A549 (cell line): Measurements from ENCODE around the gene PEF1. TPM values are rescaled to one million over a fixed set of nuclear protein-coding genes. Genes with fewer than 3 reads are reported as not detected.
A peak's percentile ranks its signal among the peaks of the same experiment; 100 is the strongest.

Experiments
- ATAC-seq, 2 experiments: fragments of 200-7000 bp in 1 of 2; fragments of >200 bp in 1 of 2; cut with Nextera tagmentation in 1 of 2; cut with Tn5 transposase in 1 of 2; 3 replicates each; pipeline versions ENCODE4 v1.8.0 to v1.9.1; 2018 to 2020; ENCODE audit warnings: mild to moderate bottlenecking in 1 of 2, moderate library complexity in 1 of 2
- CTCF ChIA-PET: fragments of 300-600 bp; sonication (Branson Sonifier 250); formaldehyde crosslinking; extraction: SDS; loops from one replicate; lab custom pipeline; 2021; ENCODE audit warnings: antibody characterized with exemption, inconsistent platforms; lab: Yijun Ruan, JAX
- POLR2A ChIA-PET: fragments of 350-600 bp; formaldehyde crosslinking; extraction: SDS; loops from one replicate; lab custom pipeline; 2021; ENCODE audit warnings: antibody characterized with exemption, inconsistent platforms; lab: Yijun Ruan, JAX
- DNase-seq, 2 experiments: peaks; one replicate each; pipeline versions ENCODE4 v3.0.0 to v3.0.0-alpha.2; 2011 to 2016; ENCODE audit warnings: low read depth in 1 of 2, low spot score in 1 of 2
- FAIRE-seq: peaks from 2 replicates; lab custom pipeline; 2011; peaks lifted over from hg19 to GRCh38; lab: Jason Lieb, UNC
- H3K27ac ChIP-seq, 2 experiments: fragments of >200 bp; sonication (Bioruptor Twin); formaldehyde crosslinking; 3 replicates each; pipeline ENCODE4 v1.5.1; 2016 to 2017
- H3K4me1 ChIP-seq: fragments of >200 bp; sonication (Bioruptor Twin); formaldehyde crosslinking; 3 replicates; pipeline ENCODE4 v1.6.1; 2016
- H3K4me2 ChIP-seq: fragments of >200 bp; sonication (Bioruptor Twin); formaldehyde crosslinking; 3 replicates; pipeline ENCODE4 v1.6.1; 2016
- H3K4me3 ChIP-seq: fragments of >200 bp; sonication (Bioruptor Twin); formaldehyde crosslinking; 3 replicates; pipeline ENCODE4 v1.5.1; 2016
- H3K9me3 ChIP-seq: fragments of >200 bp; sonication (Bioruptor Twin); formaldehyde crosslinking; 3 replicates; pipeline ENCODE4 v1.6.1; 2016
- CBX8 ChIP-seq: fragments of 200-600 bp; sonication (generic); IDR thresholded peaks from 2 replicates; pipeline ENCODE4 v1.6.1; 2016
- CHD4 ChIP-seq: fragments of 200-600 bp; sonication (generic); IDR thresholded peaks from 2 replicates; pipeline ENCODE4 v1.6.1; 2016; ENCODE audit warnings: antibody characterized with exemption, mild to moderate bottlenecking, borderline replicate concordance
- EP300 ChIP-seq, 2 experiments: fragments of >200 bp; sonication (Bioruptor Twin); formaldehyde crosslinking; IDR thresholded peaks; 2 replicates in 1 of 2; 3 replicates in 1 of 2; pipeline ENCODE4 v1.6.1; 2016 to 2017
- ESRRA ChIP-seq: fragments of 150-350 bp; IDR thresholded peaks from 2 replicates; pipeline ENCODE4 v1.6.1; 2014; ENCODE audit warnings: mild to moderate bottlenecking, low read length, borderline replicate concordance
- FOXS1 ChIP-seq: fragments of 250-450 bp; sonication (Bioruptor Pico); IDR thresholded peaks from 2 replicates; pipeline ENCODE4 v1.5.0; 2020; ENCODE audit warnings: mild to moderate bottlenecking, moderate library complexity
- HDAC2 ChIP-seq: fragments of 200-600 bp; sonication (generic); IDR thresholded peaks from 2 replicates; pipeline ENCODE4 v1.6.1; 2016
- HOXA7 ChIP-seq: fragments of 250-450 bp; sonication (Bioruptor Pico); IDR thresholded peaks from 2 replicates; pipeline ENCODE4 v1.5.0; 2020; ENCODE audit warnings: mild to moderate bottlenecking, moderate library complexity
- KDM1A ChIP-seq: fragments of 200-600 bp; sonication (generic); IDR thresholded peaks from 2 replicates; pipeline ENCODE4 v1.6.1; 2016; ENCODE audit warnings: low read depth, mild to moderate bottlenecking
- MYC ChIP-seq: IDR thresholded peaks from 2 replicates; pipeline ENCODE4 v1.6.1; 2012; ENCODE audit warnings: mild to moderate bottlenecking, inconsistent platforms, low read length, improper control_type of control experiment, borderline replicate concordance
- POLR2A ChIP-seq: IDR thresholded peaks from 2 replicates; pipeline ENCODE4 v1.6.1; 2012; ENCODE audit warnings: mild to moderate bottlenecking, low read length
- POLR2AphosphoS2 ChIP-seq: conservative IDR thresholded peaks from 2 replicates; pipeline ENCODE4 v1.6.1; 2012; ENCODE audit warnings: low read length, improper control_type of control experiment, inconsistent platforms
- RCOR1 ChIP-seq: fragments of 150-350 bp; IDR thresholded peaks from 2 replicates; pipeline ENCODE4 v1.6.1; 2014; ENCODE audit warnings: antibody characterized with exemption, low read length, low read depth
- ZFP36 ChIP-seq: fragments of 450-650 bp; IDR thresholded peaks from 2 replicates; pipeline ENCODE4 v1.6.1; 2014; ENCODE audit warnings: borderline replicate concordance; ENCODE audit not compliant: partially characterized antibody
- ZNF302 ChIP-seq: fragments of 250-450 bp; sonication (Bioruptor Pico); IDR thresholded peaks from 2 replicates; pipeline ENCODE4 v1.9.0; 2021; ENCODE audit warnings: inconsistent platforms, mild to moderate bottlenecking, moderate library complexity
- WGBS: methylation state at CpG from one replicate; pipeline ENCODE4 v1.1.6; 2017; ENCODE audit errors: missing lambda C conversion rate; 5-methylcytosine and 5-hydroxymethylcytosine counted together
- polyA plus RNA-seq, 4 experiments: library from polyadenylated mRNA; depleted of rRNA in 3 of 4; stranded (reverse); fragments of >200 nt; fragmentation: RNase III in 1 of 4; extraction: RNeasy Plus Mini Kit Qiagen cat#74134 plus additional on column Dnase treatment in 1 of 4; gene quantifications; 2 replicates in 3 of 4; 3 replicates in 1 of 4; pipeline ENCODE4 v1.2.3, GENCODE V29; 2011 to 2017
- TF ChIP-seq, protein P1 (sequence below): fragments of >200 bp; sonication (Bioruptor Twin); formaldehyde crosslinking; IDR thresholded peaks from 2 replicates; pipeline ENCODE4 v1.6.1; 2016
- TF ChIP-seq, protein P2 (sequence below): fragments of 250-450 bp; sonication (Bioruptor Pico); IDR thresholded peaks from 2 replicates; pipeline ENCODE4 v1.5.0; 2020; ENCODE audit warnings: low read depth, mild to moderate bottlenecking, moderate library complexity
- TF ChIP-seq, protein P3 (sequence below): IDR thresholded peaks from 2 replicates; pipeline ENCODE4 v1.6.1; 2012
- TF ChIP-seq, protein P4 (sequence below): fragments of 200-600 bp; sonication (generic); IDR thresholded peaks from 2 replicates; pipeline ENCODE4 v1.6.1; 2016; ENCODE audit warnings: antibody characterized with exemption, mild to moderate bottlenecking, moderate library complexity
- TF ChIP-seq, protein P5 (sequence below): fragments of >200 bp; sonication (Bioruptor Twin); formaldehyde crosslinking; IDR thresholded peaks from 3 replicates; pipeline ENCODE4 v1.6.1; 2016
- TF ChIP-seq, protein P6 (sequence below): fragments of 250-450 bp; sonication (Bioruptor Pico); IDR thresholded peaks from 2 replicates; pipeline ENCODE4 v1.5.0; 2021; ENCODE audit warnings: mild to moderate bottlenecking, moderate library complexity, borderline replicate concordance

The PEF1 gene
- polyA plus RNA-seq, 2 of the 4 experiments (the other 2 are of a cell fraction): 38.3 to 47.6 TPM

DNA sequence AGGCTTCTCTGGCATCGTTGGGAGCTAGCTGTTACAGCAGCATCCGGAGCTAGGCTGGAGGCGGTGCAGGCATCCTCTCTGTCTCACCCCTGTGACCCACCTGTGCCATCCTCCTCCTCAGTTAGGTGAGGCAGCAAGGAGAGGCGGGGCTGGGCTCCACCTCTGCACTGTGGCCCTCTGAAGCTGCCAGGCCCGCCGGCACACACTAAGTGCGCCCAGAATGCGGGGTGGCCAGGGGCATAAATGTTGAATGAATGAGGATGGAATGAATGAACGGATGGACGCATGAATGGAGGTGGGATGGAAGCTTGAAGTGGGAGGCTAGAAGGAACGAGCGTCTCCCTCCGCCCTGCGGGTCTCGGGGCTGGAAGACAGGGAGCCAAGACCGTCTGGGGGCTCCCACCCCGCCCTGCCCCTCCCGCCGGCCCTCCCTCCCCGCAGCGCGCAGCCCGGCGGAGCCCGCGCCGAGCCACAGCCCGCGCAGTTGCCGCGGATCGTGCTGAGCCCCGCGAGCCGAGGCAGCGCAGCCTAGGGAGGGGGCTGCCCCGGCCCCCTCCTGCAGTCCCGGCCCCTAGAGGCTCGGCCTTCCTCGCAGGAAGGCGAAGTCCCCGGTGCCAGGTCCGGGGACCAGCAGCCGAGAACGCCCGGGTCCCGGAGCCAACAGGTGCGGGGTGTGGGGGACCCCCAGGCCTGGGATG is 27.3 kb downstream of the PEF1 start, which contains the start of gene HCRTR1:
Gene HCRTR1, plus strand, starts transcription at position 472 of the 698 bp plus-strand sequence. CDS start 1,504 bp downstream, outside the sequence.
- FAIRE-seq: no peak
- POLR2A ChIA-PET: interaction anchor here (1.6 kb wide), 1 partner anchor 68 kb away, joined by 4 read pairs; no protein-coding TSS in a partner anchor

DNA sequence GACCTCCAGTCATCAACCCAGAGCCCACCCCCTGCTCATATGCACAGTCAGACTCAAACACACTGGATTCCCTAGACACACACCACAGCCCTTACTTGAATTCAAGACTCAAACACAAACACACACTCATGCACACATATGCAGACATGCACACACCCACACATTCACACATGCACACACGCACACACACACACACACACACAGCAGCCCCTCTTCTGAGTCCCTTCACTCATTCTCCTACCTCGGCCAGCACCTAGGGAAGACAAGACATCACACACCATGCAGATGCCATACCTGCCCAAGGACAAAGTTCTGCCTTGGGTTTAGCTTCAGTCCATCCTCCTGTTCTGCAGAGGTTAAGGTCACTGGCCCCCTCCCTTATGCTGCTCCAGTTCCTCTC is 28.7 kb downstream of the PEF1 start:
- Histone ChIP-seq H3K9me3 (no peaks in the 10 kb centered on the region), H3K4me3 (no peak overlapping the region), H3K27ac (no peak overlapping the region), H3K4me2 (no peak overlapping the region), H3K4me1 (no peaks in the 10 kb centered on the region)
- POLR2A ChIA-PET: no interaction called here
- CTCF ChIA-PET: no interaction called here
- WGBS: 82% methylated on average over 2 of the region's 2 CpGs
- DNase-seq: no peak
- no peak for FAIRE-seq
- no peak for TF ChIP-seq CBX8
- no peak for TF ChIP-seq HOXA7 (CRISPR knock-in tag)
- TF ChIP-seq, protein P1, sequence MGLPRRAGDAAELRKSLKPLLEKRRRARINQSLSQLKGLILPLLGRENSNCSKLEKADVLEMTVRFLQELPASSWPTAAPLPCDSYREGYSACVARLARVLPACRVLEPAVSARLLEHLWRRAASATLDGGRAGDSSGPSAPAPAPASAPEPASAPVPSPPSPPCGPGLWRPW: no peak
- TF ChIP-seq, protein P2, sequence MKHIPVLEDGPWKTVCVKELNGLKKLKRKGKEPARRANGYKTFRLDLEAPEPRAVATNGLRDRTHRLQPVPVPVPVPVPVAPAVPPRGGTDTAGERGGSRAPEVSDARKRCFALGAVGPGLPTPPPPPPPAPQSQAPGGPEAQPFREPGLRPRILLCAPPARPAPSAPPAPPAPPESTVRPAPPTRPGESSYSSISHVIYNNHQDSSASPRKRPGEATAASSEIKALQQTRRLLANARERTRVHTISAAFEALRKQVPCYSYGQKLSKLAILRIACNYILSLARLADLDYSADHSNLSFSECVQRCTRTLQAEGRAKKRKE (CRISPR knock-in tag): no peak
- TF ChIP-seq ZNF302 (CRISPR knock-in tag): no peak
- TF ChIP-seq HDAC2: no peak
- no peak for TF ChIP-seq ZFP36
- ATAC-seq: no peak

More for the DNA sequence above, 27.3 kb downstream of the PEF1 start, which contains the start of gene HCRTR1:
- Histone ChIP-seq H3K27ac (peak within 1 kb of the TSS; percentile 68 to 91; a peak in 5 of 6 replicates), H3K4me2 (peak within 1 kb of the TSS; percentile 100), H3K4me3 (peak within 1 kb of the TSS; percentile 83), H3K9me3 (no peaks in the 10 kb centered on the region), H3K4me1 (no peaks in the 10 kb centered on the region)
- no peak for DNase-seq
- TF ChIP-seq, protein P3, sequence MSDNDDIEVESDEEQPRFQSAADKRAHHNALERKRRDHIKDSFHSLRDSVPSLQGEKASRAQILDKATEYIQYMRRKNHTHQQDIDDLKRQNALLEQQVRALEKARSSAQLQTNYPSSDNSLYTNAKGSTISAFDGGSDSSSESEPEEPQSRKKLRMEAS: no peak
- TF ChIP-seq, protein P4, sequence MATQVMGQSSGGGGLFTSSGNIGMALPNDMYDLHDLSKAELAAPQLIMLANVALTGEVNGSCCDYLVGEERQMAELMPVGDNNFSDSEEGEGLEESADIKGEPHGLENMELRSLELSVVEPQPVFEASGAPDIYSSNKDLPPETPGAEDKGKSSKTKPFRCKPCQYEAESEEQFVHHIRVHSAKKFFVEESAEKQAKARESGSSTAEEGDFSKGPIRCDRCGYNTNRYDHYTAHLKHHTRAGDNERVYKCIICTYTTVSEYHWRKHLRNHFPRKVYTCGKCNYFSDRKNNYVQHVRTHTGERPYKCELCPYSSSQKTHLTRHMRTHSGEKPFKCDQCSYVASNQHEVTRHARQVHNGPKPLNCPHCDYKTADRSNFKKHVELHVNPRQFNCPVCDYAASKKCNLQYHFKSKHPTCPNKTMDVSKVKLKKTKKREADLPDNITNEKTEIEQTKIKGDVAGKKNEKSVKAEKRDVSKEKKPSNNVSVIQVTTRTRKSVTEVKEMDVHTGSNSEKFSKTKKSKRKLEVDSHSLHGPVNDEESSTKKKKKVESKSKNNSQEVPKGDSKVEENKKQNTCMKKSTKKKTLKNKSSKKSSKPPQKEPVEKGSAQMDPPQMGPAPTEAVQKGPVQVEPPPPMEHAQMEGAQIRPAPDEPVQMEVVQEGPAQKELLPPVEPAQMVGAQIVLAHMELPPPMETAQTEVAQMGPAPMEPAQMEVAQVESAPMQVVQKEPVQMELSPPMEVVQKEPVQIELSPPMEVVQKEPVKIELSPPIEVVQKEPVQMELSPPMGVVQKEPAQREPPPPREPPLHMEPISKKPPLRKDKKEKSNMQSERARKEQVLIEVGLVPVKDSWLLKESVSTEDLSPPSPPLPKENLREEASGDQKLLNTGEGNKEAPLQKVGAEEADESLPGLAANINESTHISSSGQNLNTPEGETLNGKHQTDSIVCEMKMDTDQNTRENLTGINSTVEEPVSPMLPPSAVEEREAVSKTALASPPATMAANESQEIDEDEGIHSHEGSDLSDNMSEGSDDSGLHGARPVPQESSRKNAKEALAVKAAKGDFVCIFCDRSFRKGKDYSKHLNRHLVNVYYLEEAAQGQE: no peak
- TF ChIP-seq HDAC2 (no peak), EP300 (IDR thresholded peaks at IDR 0.05) (no peak), ESRRA (no peak), FOXS1 (CRISPR knock-in tag) (no peak), CHD4 (no peak)
- TF ChIP-seq, protein P5, sequence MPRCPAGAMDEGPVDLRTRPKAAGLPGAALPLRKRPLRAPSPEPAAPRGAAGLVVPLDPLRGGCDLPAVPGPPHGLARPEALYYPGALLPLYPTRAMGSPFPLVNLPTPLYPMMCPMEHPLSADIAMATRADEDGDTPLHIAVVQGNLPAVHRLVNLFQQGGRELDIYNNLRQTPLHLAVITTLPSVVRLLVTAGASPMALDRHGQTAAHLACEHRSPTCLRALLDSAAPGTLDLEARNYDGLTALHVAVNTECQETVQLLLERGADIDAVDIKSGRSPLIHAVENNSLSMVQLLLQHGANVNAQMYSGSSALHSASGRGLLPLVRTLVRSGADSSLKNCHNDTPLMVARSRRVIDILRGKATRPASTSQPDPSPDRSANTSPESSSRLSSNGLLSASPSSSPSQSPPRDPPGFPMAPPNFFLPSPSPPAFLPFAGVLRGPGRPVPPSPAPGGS: no peak
- CTCF ChIA-PET: interaction anchor here (0.5 to 3.5 kb wide), 25 partner anchors 7 to 382 kb away, joined by 3 to 29 read pairs (median 6); partner anchors contain the start of genes PEF1 and TINAGL1
- 70% methylated on average over 15 of the region's 48 CpGs for WGBS
- ATAC-seq: peak in 1 of 2 experiments; percentile 52; a peak in 3 of 6 replicates

DNA sequence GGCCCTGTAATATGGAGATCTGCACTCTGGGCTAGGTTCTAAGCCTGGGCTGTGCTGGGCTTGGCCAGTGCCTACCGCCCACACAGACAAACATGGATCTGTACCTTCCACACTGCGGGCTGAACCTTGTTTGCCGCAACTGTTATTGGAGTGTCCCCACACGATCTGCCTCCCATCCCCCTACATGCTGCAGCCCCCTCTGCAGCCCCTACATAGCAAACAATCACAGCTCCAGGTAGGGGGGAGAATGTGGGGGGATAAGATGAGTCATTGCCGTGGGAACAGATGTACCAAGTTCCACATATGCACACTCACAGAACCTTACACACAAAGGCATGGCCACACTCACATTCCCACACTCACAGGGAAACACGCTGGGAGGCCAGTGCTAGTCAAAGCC is 29.3 kb downstream of the PEF1 start:
- ChIA-PET POLR2A (no interaction called here), CTCF (no interaction called here)
- H3K4me3 ChIP-seq: no peak overlapping the region
- FAIRE-seq (no peak), DNase-seq (no peak), ATAC-seq (no peak)
- no peaks in the 10 kb centered on the region for H3K9me3 ChIP-seq
- TF ChIP-seq POLR2A (no peak), POLR2AphosphoS2 (no peak), MYC (no peak), RCOR1 (no peak), FOXS1 (CRISPR knock-in tag) (no peak), KDM1A (no peak), HDAC2 (no peak)
- TF ChIP-seq, protein P6, sequence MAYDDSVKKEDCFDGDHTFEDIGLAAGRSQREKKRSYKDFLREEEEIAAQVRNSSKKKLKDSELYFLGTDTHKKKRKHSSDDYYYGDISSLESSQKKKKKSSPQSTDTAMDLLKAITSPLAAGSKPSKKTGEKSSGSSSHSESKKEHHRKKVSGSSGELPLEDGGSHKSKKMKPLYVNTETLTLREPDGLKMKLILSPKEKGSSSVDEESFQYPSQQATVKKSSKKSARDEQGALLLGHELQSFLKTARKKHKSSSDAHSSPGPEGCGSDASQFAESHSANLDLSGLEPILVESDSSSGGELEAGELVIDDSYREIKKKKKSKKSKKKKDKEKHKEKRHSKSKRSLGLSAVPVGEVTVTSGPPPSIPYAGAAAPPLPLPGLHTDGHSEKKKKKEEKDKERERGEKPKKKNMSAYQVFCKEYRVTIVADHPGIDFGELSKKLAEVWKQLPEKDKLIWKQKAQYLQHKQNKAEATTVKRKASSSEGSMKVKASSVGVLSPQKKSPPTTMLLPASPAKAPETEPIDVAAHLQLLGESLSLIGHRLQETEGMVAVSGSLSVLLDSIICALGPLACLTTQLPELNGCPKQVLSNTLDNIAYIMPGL (CRISPR knock-in tag): no peak
- H3K4me1 ChIP-seq: no peaks in the 10 kb centered on the region
- H3K4me2 ChIP-seq: no peak overlapping the region
- WGBS: 50% methylated on average over 2 of the region's 6 CpGs
- no peak overlapping the region for H3K27ac ChIP-seq
